Suprapubic skin (tissue), 4 donors: Measurements from ENCODE around the gene RPF1. TPM values are rescaled to one million over a fixed set of nuclear protein-coding genes. Genes with fewer than 3 reads are reported as not detected.
"Not testable (repeated sequence)": the region's sequence is repeated elsewhere in the genome, so short reads cannot be mapped to it uniquely, and the experiment has no call there.

Experiments used
- DNase-seq, 2 donors: peaks; one replicate each; pipeline ENCODE4 v3.0.0-alpha.2; 2019; ENCODE audit warnings: low spot score in 2 of 2
- H3K27ac ChIP-seq: fragments of 200-600 bp; sonication (generic); one replicate; pipeline ENCODE4 v1.5.1; 2019
- H3K27me3 ChIP-seq: fragments of 200-600 bp; sonication (generic); one replicate; pipeline ENCODE4 v1.5.1; 2019
- H3K36me3 ChIP-seq: fragments of 200-600 bp; sonication (generic); one replicate; pipeline ENCODE4 v1.5.1; 2019
- H3K4me1 ChIP-seq: fragments of 200-600 bp; sonication (generic); one replicate; pipeline ENCODE4 v1.5.1; 2019
- H3K4me3 ChIP-seq: fragments of 200-600 bp; sonication (generic); one replicate; pipeline ENCODE4 v1.5.1; 2019; ENCODE audit warnings: mild to moderate bottlenecking
- H3K9me3 ChIP-seq: fragments of 200-600 bp; sonication (generic); one replicate; pipeline ENCODE4 v1.5.1; 2019
- CTCF ChIP-seq, 2 donors: fragments of 200-600 bp in 1 of 2; fragments of 450-650 bp in 1 of 2; sonication (generic) in 1 of 2; IDR thresholded peaks; one replicate each; pipeline ENCODE4 v1.5.1; 2016 to 2019; ENCODE audit warnings: antibody characterized with exemption in 2 of 2, mild to moderate bottlenecking in 1 of 2, moderate library complexity in 1 of 2
- EP300 ChIP-seq: sonication (generic); formaldehyde crosslinking; IDR thresholded peaks from one replicate; pipeline ENCODE4 v1.6.1; 2017; ENCODE audit warnings: antibody characterized with exemption
- POLR2A ChIP-seq, 2 donors: fragments of 450-650 bp; IDR thresholded peaks; one replicate each; pipeline ENCODE4 v1.6.1; 2017; ENCODE audit warnings: antibody characterized with exemption in 2 of 2, mild to moderate bottlenecking in 2 of 2, moderate library complexity in 2 of 2
- POLR2AphosphoS5 ChIP-seq, 3 donors: sonication (generic); formaldehyde crosslinking; IDR thresholded peaks; one replicate each; pipeline ENCODE4 v1.6.1; 2017; ENCODE audit warnings: antibody characterized with exemption in 3 of 3
- WGBS: methylation state at CpG from one replicate; pipeline ENCODE4 v1.1.5; 2018; 5-methylcytosine and 5-hydroxymethylcytosine counted together
- total RNA-seq, 4 donors: library from RNA; depleted of rRNA; stranded (reverse); fragments of >200 nt; gene quantifications; one replicate each; pipeline ENCODE4 v1.1.0, GENCODE V29; 2016

RPF1 gene
- total RNA-seq, 4 donors from 2014 or later: 26.0 to 42.2 (median 39.1) TPM

- DNase-seq: no peak
- WGBS: 33% methylated on average over 4 of the region's 4 CpGs
- Histone ChIP-seq H3K27me3 (no peaks in the 10 kb centered on the region), H3K4me3 (no peak overlapping the region), H3K36me3 (no peaks in the 10 kb centered on the region), H3K9me3 (no peaks in the 10 kb centered on the region), H3K4me1 (peaks cover 19% of the 10 kb centered on the region), H3K27ac (no peak overlapping the region)
- TF ChIP-seq POLR2A (IDR thresholded peaks at IDR 0.05) (no peak), CTCF (IDR thresholded peaks at IDR 0.05) (no peak), POLR2AphosphoS5 (IDR thresholded peaks at IDR 0.05) (no peak), EP300 (no peak)
Measured at GRCh38 chr1:84434801-84435549, 44.1 kb upstream of the RPF1 start.

DNA sequence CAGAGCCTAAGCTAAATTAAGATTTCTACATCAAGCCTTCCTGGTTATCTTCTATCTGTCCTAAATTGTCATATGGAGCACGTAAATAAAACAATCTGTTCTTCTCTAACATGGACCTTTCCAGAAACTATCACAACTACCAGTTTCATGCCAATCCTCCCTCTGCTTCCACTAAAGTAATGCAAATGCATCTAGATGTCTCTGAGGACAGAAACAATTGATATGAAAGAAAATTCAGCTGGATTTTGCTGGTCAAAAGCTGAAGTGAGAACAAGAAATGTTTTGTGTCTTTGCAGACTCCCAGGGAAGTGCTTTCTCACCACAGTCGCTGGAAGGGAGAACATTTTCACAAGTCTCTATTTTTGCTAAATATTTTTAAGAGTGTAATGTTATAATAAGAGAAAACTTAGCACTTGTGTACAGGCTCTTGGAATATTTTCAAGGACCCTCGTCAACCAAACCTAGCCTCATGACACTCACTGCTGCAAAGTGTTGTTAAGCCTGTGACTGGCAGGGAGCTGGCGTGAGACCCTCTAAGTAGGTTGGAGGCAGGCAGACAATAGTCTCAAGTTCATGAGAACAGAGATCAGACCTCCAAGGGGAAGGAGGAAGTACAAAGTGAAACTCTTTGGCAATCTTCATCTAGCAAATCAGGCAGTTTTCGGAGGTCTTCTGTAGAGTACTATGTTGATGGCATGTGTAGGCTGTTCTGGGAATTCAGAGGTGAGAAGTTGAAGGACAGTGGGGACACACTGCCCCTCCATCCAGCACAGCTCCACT lies 42.0 kb upstream of the RPF1 start:
- 67% methylated on average over 5 of the region's 5 CpGs for WGBS
- DNase-seq: no peak
- H3K4me1 ChIP-seq: peaks cover 19% of the 10 kb centered on the region
- no peak overlapping the region for H3K4me3 ChIP-seq
- no peak overlapping the region for H3K27ac ChIP-seq
- no peaks in the 10 kb centered on the region for H3K27me3 ChIP-seq
- H3K36me3 ChIP-seq: no peaks in the 10 kb centered on the region
- TF ChIP-seq CTCF (IDR thresholded peaks at IDR 0.05) (no peak), EP300 (no peak), POLR2A (IDR thresholded peaks at IDR 0.05) (no peak), POLR2AphosphoS5 (IDR thresholded peaks at IDR 0.05) (no peak)
- H3K9me3 ChIP-seq: no peaks in the 10 kb centered on the region

GRCh38 chr1:84442256-84442655 lies 36.8 kb upstream of the RPF1 start:
- no peak for DNase-seq
- 4% methylated on average over 2 of the region's 2 CpGs for WGBS
- Histone ChIP-seq H3K4me3 (no peak overlapping the region), H3K9me3 (no peaks in the 10 kb centered on the region), H3K4me1 (no peaks in the 10 kb centered on the region), H3K27ac (no peak overlapping the region), H3K36me3 (no peaks in the 10 kb centered on the region), H3K27me3 (no peaks in the 10 kb centered on the region)
- peak in 1 of 2 donors; percentile 33 for TF ChIP-seq CTCF (IDR thresholded peaks at IDR 0.05)
- TF ChIP-seq POLR2A (IDR thresholded peaks at IDR 0.05): no peak

DNA sequence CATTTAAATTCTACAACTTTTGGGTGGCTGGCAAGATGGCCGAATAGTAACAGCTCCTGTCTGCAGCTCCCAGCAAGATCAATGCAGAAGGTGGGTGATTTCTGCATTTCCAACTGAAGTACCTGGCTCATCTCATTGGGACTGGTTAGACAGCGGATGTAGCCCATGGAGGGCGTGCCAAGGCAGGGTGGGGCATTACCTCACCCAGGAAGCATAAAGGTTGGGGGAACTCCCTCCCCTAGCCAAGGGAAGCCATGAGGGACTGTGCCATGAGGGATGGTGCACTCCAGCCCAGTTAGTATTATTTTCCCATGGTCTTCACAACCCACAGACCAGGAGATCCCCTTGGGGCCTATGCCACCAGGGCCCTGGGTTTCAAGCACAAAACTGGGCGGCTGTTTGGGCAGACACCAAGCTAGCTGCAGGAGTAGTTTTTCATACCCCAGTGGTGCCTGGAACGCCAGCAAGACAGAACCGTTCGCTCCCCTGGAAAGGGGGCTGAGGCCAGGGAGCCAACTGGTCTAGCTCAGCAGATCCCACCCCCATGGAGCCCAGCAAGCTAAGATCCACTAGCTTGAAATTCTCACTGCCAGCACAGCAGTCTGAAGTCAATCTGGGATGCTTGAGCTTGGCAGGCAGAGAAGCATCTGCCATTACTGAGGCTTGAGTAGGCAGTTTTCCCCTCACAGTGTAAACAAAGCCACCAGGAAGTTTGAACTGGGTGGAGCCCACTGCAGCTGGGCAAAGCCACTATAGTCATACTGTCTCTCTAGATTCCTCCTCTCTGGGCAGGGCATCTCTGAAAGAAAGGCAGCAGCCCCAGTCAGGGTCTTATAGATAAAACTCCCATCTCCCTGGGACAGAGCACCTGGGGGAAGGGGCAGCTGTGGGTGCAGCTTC lies 36.1 kb upstream of the RPF1 start:
- not testable (repeated sequence) for H3K27ac ChIP-seq, H3K9me3 ChIP-seq, H3K36me3 ChIP-seq, H3K4me3 ChIP-seq, H3K4me1 ChIP-seq, H3K27me3 ChIP-seq, DNase-seq
- 71% methylated on average over 3 of the region's 7 CpGs for WGBS

GRCh38 chr1:84448704-84449103 lies 30.4 kb upstream of the RPF1 start:
- not testable (repeated sequence) for H3K9me3 ChIP-seq, H3K27ac ChIP-seq, H3K36me3 ChIP-seq, H3K4me1 ChIP-seq, H3K27me3 ChIP-seq, H3K4me3 ChIP-seq, DNase-seq
- 88% methylated on average over 3 of the region's 3 CpGs for WGBS

DNA sequence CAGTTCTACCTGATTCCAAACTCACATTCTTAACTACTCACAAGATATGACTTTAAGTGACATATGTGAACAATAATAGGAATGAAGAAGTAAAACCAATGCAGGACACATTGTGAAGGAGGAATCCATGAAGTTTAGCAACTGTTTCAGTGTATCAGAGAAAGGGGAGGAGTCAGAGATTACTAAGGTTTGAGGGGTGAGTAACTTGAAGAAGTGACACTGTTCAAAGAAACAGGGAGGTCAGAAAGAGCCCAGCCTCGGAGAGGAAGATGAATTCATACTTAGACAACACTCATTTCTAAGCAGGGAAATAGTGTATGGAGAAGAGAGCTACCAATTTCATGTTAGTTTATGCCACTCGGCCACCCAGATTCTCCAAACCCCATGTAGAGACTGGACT lies 28.2 kb upstream of the RPF1 start:
- 70% methylated on average over 2 of the region's 2 CpGs for WGBS
- H3K9me3 ChIP-seq: no peaks in the 10 kb centered on the region
- H3K36me3 ChIP-seq: no peaks in the 10 kb centered on the region
- H3K4me1 ChIP-seq: no peaks in the 10 kb centered on the region
- peaks cover 12% of the 10 kb centered on the region for H3K27me3 ChIP-seq
- DNase-seq: no peak
- TF ChIP-seq CTCF (IDR thresholded peaks at IDR 0.05): no peak
- TF ChIP-seq EP300: no peak
- H3K27ac ChIP-seq: no peak overlapping the region
- H3K4me3 ChIP-seq: no peak overlapping the region
